DOHH2 (cell line): Measurements from ENCODE around the gene YIPF1.

Experiments used
- EZH2phosphoT487 ChIP-seq: fragments of 200-600 bp; sonication (generic); IDR thresholded peaks from 2 replicates; pipeline ENCODE4 v1.6.1; 2017; ENCODE audit warnings: borderline replicate concordance, mild to moderate bottlenecking, antibody characterized with exemption, low read length, moderate library complexity, mixed read lengths
- TF ChIP-seq, protein P1 (sequence below): fragments of 200-600 bp; sonication (generic); IDR thresholded peaks from one replicate; pipeline ENCODE4 v1.5.1; 2014; ENCODE audit warnings: antibody characterized with exemption, mild to moderate bottlenecking, low read depth, low read length; ENCODE audit not compliant: poor library complexity, severe bottlenecking

- TF ChIP-seq, protein P1, sequence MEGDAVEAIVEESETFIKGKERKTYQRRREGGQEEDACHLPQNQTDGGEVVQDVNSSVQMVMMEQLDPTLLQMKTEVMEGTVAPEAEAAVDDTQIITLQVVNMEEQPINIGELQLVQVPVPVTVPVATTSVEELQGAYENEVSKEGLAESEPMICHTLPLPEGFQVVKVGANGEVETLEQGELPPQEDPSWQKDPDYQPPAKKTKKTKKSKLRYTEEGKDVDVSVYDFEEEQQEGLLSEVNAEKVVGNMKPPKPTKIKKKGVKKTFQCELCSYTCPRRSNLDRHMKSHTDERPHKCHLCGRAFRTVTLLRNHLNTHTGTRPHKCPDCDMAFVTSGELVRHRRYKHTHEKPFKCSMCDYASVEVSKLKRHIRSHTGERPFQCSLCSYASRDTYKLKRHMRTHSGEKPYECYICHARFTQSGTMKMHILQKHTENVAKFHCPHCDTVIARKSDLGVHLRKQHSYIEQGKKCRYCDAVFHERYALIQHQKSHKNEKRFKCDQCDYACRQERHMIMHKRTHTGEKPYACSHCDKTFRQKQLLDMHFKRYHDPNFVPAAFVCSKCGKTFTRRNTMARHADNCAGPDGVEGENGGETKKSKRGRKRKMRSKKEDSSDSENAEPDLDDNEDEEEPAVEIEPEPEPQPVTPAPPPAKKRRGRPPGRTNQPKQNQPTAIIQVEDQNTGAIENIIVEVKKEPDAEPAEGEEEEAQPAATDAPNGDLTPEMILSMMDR = no peak
- no peak for TF ChIP-seq EZH2phosphoT487
Observed at GRCh38 chr1:53834776-53835175, 54.8 kb downstream of the YIPF1 start.
